Measurements from ENCODE around the gene OTX2.

The OTX2 gene

DNA sequence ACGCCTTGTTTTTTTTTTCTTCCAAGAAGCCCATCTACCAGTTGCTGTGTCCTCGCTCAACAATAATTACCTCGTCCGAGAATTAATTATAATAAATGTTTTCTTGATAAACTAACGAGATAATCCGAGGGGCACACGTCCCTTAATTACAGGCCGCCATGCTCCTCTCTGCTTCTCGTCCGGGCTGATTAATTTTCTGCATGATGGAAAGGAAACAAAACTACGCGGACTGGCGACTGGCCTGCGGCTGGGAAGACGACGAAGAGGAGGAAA is 2.2 kb downstream of the OTX2 start:
- H3K4me2 ChIP-seq (ENCODE audit: low read depth, low read length): peak overlapping the region; percentile 59; the same call in 1 of the 2 replicates
- H3K9me2 ChIP-seq (replicated peaks; ENCODE audit: insufficient read depth, low read length): no peaks in the 10 kb centered on the region
- no peaks in the 10 kb centered on the region for H3F3A ChIP-seq (ENCODE audit: insufficient read depth, low read length)
- no peak for TF ChIP-seq EZH2 (optimal IDR thresholded peaks at IDR 0.05; ENCODE audit: low read depth, low read length)
- no peaks in the 10 kb centered on the region for H3K9me3 ChIP-seq (replicated peaks; ENCODE audit: insufficient read depth, low read length)
- H3K27me3 ChIP-seq (replicated peaks; ENCODE audit: insufficient read depth, low read length): no peaks in the 10 kb centered on the region
- H3K27ac ChIP-seq (ENCODE audit: low read length): no peak overlapping the region
- H2AFZ ChIP-seq (ENCODE audit: low read length): peak overlapping the region; percentile 61
- no peaks in the 10 kb centered on the region for H3K36me3 ChIP-seq (replicated peaks; ENCODE audit: insufficient read depth, low read length)
- peak overlapping the region; percentile 52 for H3K4me3 ChIP-seq (ENCODE audit: low read length)
- no peaks in the 10 kb centered on the region for H3K4me1 ChIP-seq (ENCODE audit: low read length)
- peak overlapping the region; percentile 41; the same call in 1 of the 2 replicates for H3K9ac ChIP-seq (ENCODE audit: low read length)
- DNase-seq: no peak
- H4K20me1 ChIP-seq (ENCODE audit: insufficient read depth, low read length): no peaks in the 10 kb centered on the region
- H3K79me2 ChIP-seq (ENCODE audit: low read length): no peaks in the 10 kb centered on the region

DNA sequence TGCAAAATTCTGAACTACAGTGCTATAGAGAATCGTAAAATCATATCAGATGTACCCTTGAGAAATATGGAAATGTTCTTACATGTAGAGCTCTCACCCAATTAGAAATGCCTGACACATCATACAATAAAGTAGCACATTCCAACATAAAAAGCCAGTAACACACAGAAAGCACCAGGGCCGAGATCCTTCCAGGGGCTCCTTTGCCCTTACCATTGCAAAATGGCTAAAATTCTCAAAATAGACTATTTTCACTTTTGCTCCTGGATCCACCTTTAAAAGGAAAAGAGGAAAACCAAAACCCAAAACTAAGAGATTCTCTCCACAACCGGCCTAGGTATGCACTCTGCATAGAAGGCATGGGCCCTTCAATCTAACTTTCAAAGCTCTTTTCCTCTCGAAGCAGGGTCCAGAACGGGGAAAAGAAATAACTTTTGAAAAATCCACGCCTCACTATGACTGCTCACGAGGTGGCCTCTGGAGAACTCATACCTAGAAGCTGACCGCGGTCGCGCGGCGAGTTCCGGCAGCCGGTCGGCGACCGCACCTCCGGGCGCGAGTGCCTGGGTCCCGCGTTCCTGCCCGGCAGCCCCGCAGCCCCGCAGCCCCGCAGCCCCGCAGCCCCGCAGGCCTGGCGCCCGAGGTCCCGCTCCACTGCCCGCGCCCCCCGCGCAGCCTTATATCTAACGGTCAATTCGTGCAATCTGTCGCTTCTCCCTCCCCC is 2.7 kb downstream of the OTX2 start:
- H3K4me1 ChIP-seq (ENCODE audit: low read length): no peaks in the 10 kb centered on the region
- H3K79me2 ChIP-seq (ENCODE audit: low read length): no peaks in the 10 kb centered on the region
- peak; percentile 12 for DNase-seq
- peak overlapping the region; percentile 69 for H2AFZ ChIP-seq (ENCODE audit: low read length)
- no peaks in the 10 kb centered on the region for H3K9me2 ChIP-seq (replicated peaks; ENCODE audit: insufficient read depth, low read length)
- no peaks in the 10 kb centered on the region for H3K36me3 ChIP-seq (replicated peaks; ENCODE audit: insufficient read depth, low read length)
- H4K20me1 ChIP-seq (ENCODE audit: insufficient read depth, low read length): no peaks in the 10 kb centered on the region
- no peaks in the 10 kb centered on the region for H3F3A ChIP-seq (ENCODE audit: insufficient read depth, low read length)
- H3K9ac ChIP-seq (ENCODE audit: low read length): peak overlapping the region; percentile 47; the same call in 1 of the 2 replicates
- peak overlapping the region; percentile 36; the same call in 1 of the 2 replicates for H3K27ac ChIP-seq (ENCODE audit: low read length)
- peak overlapping the region; percentile 52 for H3K4me3 ChIP-seq (ENCODE audit: low read length)
- TF ChIP-seq EZH2phosphoT487 (IDR thresholded peaks at IDR 0.05; ENCODE audit: low read length): no peak
- TF ChIP-seq, protein P1, sequence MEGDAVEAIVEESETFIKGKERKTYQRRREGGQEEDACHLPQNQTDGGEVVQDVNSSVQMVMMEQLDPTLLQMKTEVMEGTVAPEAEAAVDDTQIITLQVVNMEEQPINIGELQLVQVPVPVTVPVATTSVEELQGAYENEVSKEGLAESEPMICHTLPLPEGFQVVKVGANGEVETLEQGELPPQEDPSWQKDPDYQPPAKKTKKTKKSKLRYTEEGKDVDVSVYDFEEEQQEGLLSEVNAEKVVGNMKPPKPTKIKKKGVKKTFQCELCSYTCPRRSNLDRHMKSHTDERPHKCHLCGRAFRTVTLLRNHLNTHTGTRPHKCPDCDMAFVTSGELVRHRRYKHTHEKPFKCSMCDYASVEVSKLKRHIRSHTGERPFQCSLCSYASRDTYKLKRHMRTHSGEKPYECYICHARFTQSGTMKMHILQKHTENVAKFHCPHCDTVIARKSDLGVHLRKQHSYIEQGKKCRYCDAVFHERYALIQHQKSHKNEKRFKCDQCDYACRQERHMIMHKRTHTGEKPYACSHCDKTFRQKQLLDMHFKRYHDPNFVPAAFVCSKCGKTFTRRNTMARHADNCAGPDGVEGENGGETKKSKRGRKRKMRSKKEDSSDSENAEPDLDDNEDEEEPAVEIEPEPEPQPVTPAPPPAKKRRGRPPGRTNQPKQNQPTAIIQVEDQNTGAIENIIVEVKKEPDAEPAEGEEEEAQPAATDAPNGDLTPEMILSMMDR (IDR thresholded peaks at IDR 0.05; ENCODE audit: low read length): no peak
- no peak for TF ChIP-seq EZH2 (optimal IDR thresholded peaks at IDR 0.05; ENCODE audit: low read depth, low read length)
- H3K9me3 ChIP-seq (replicated peaks; ENCODE audit: insufficient read depth, low read length): no peaks in the 10 kb centered on the region
- peak overlapping the region; percentile 59 for H3K4me2 ChIP-seq (ENCODE audit: low read depth, low read length)
- H3K27me3 ChIP-seq (replicated peaks; ENCODE audit: insufficient read depth, low read length): no peaks in the 10 kb centered on the region

DNA sequence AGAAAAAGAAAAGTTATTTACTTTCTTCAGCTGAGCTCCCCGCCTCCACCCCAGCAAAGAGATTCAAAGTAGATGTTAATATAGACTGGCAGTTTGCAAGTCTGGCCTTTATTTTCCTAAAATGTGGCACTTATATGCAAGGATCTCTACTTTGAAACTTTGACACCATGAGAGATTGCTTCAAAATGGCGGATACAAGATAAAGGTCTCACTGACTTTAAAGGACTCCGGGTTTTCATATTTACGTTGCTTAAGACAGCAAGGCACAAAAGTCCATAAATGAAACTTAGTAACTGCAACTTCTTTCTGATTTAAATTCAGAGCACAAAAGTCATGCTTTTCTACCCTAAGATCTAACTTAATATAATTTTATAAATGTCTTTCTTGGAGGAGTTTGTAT is 3.5 kb downstream of the OTX2 start:
- peak overlapping the region; percentile 52 for H3K4me3 ChIP-seq (ENCODE audit: low read length)
- peak overlapping the region; percentile 57 for H3K4me2 ChIP-seq (ENCODE audit: low read depth, low read length)
- no peaks in the 10 kb centered on the region for H4K20me1 ChIP-seq (ENCODE audit: insufficient read depth, low read length)
- H3K36me3 ChIP-seq (replicated peaks; ENCODE audit: insufficient read depth, low read length): no peaks in the 10 kb centered on the region
- no peaks in the 10 kb centered on the region for H3K27me3 ChIP-seq (replicated peaks; ENCODE audit: insufficient read depth, low read length)
- peak overlapping the region; percentile 24; the same call in 1 of the 2 replicates for H2AFZ ChIP-seq (ENCODE audit: low read length)
- H3K27ac ChIP-seq (ENCODE audit: low read length): peak overlapping the region; percentile 36; the same call in 1 of the 2 replicates
- H3F3A ChIP-seq (ENCODE audit: insufficient read depth, low read length): no peaks in the 10 kb centered on the region
- no peaks in the 10 kb centered on the region for H3K4me1 ChIP-seq (ENCODE audit: low read length)
- H3K9me2 ChIP-seq (replicated peaks; ENCODE audit: insufficient read depth, low read length): no peaks in the 10 kb centered on the region
- H3K9ac ChIP-seq (ENCODE audit: low read length): peak overlapping the region; percentile 47; the same call in 1 of the 2 replicates
- H3K9me3 ChIP-seq (replicated peaks; ENCODE audit: insufficient read depth, low read length): no peaks in the 10 kb centered on the region
- no peaks in the 10 kb centered on the region for H3K79me2 ChIP-seq (ENCODE audit: low read length)
- TF ChIP-seq, protein P1 (IDR thresholded peaks at IDR 0.05; ENCODE audit: low read length): no peak
- no peak for TF ChIP-seq EZH2 (optimal IDR thresholded peaks at IDR 0.05; ENCODE audit: low read depth, low read length)
- no peak for TF ChIP-seq EZH2phosphoT487 (IDR thresholded peaks at IDR 0.05; ENCODE audit: low read length)
- DNase-seq: no peak

Measured in MM.1S (cell line).